ENCODE measurements around the gene SH3RF3.

The SH3RF3 gene

GRCh38 chr2:109203246-109204011 is 74.4 kb downstream of the SH3RF3 start:
- no peak for DNase-seq (ENCODE audit: low read depth)

- DNase-seq (ENCODE audit: low read depth), result no peak
These were observed 75.4 kb downstream of the SH3RF3 start for GRCh38 chr2:109204412-109204811.

- DNase-seq (ENCODE audit: low read depth), result no peak
These were observed 76.4 kb downstream of the SH3RF3 start for GRCh38 chr2:109205447-109205846.

- DNase-seq (ENCODE audit: low read depth), result no peak
These were observed 77.7 kb downstream of the SH3RF3 start for GRCh38 chr2:109206569-109207146.

- DNase-seq (ENCODE audit: low read depth), result no peak
These were observed 78.2 kb downstream of the SH3RF3 start for GRCh38 chr2:109207176-109207575.

- no peak for DNase-seq (ENCODE audit: low read depth)
These were observed 79.3 kb downstream of the SH3RF3 start for GRCh38 chr2:109208071-109208950.

GRCh38 chr2:109208951-109209335 is 79.9 kb downstream of the SH3RF3 start:
- DNase-seq (ENCODE audit: low read depth), result no peak

- DNase-seq (ENCODE audit: low read depth), result no peak
These were observed 80.4 kb downstream of the SH3RF3 start for GRCh38 chr2:109209412-109209811.

- no peak for DNase-seq (ENCODE audit: low read depth)
These were observed 80.9 kb downstream of the SH3RF3 start for GRCh38 chr2:109209941-109210340.

GRCh38 chr2:109210431-109211200 is 81.6 kb downstream of the SH3RF3 start:
- no peak for DNase-seq (ENCODE audit: low read depth)

GRCh38 chr2:109211315-109211714 is 82.3 kb downstream of the SH3RF3 start:
- no peak for DNase-seq (ENCODE audit: low read depth)

- DNase-seq (ENCODE audit: low read depth), result no peak
These were observed 84.0 kb downstream of the SH3RF3 start for GRCh38 chr2:109212836-109213563.

- DNase-seq (ENCODE audit: low read depth), result peak; percentile 56
These were observed 84.8 kb downstream of the SH3RF3 start for GRCh38 chr2:109213646-109214433.

GRCh38 chr2:109214651-109215371 is 85.8 kb downstream of the SH3RF3 start:
- DNase-seq (ENCODE audit: low read depth), result no peak

GRCh38 chr2:109215866-109216265 is 86.9 kb downstream of the SH3RF3 start:
- DNase-seq (ENCODE audit: low read depth), result no peak

- DNase-seq (ENCODE audit: low read depth), result no peak
These were observed 87.3 kb downstream of the SH3RF3 start for GRCh38 chr2:109216332-109216731.

GRCh38 chr2:109217362-109218086 is 88.5 kb downstream of the SH3RF3 start:
- DNase-seq (ENCODE audit: low read depth), result no peak

- DNase-seq (ENCODE audit: low read depth), result no peak
These were observed 89.2 kb downstream of the SH3RF3 start for GRCh38 chr2:109218087-109218791.

- DNase-seq (ENCODE audit: low read depth), result no peak
These were observed 89.8 kb downstream of the SH3RF3 start for GRCh38 chr2:109218792-109219126.

Data from T-helper 22 cell (primary cell).